ENCODE results near the gene ANXA5. TPM values are rescaled to one million over a fixed set of nuclear protein-coding genes. Genes with fewer than 3 reads are reported as not detected.

ANXA5 gene
- total and polyA plus RNA-seq, 2 experiments from 2014 or later: 129 to 181 TPM

DNA sequence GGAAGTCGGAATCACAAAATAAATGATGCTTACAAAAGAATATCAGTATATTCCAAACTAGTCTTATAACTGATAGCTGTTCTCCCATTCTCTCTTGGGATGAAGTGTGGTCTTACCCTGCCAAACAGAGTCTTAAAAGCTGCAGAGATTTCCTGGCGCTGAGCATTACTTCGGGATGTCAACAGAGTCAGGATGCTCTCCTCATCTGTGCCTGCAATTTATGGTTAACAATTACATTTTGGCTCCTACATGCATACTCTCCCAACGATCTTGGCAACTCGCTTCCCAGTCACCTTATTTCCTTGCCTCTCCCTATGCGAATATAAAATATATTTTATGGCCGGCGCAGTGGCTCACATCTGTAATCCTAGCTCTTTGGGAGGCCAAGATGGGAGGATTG, 12.2 kb downstream of the ANXA5 start:
- H3K27ac Mint-ChIP-seq: no peak overlapping the region
- Histone ChIP-seq H3K79me2 (replicated peaks; ENCODE audit: insufficient read depth) (peaks cover 23% of the 10 kb centered on the region), H3K27me3 (ENCODE audit: insufficient read depth) (no peaks in the 10 kb centered on the region), H3F3A (replicated peaks; ENCODE audit: low read depth) (no peaks in the 10 kb centered on the region), H3K36me3 (ENCODE audit: insufficient read depth) (peaks cover 8% of the 10 kb centered on the region), H3K9me2 (ENCODE audit: insufficient read depth) (0 out of 2 replicates have a peak, but pooled peaks cover 4% of the 10 kb centered on the region), H4K20me1 (replicated peaks; ENCODE audit: insufficient read depth) (no peaks in the 10 kb centered on the region), H3K4me2 (no peak overlapping the region), H3K4me3 (no peak overlapping the region), H2AFZ (no peak overlapping the region), H3K27ac (ENCODE audit: low read depth) (peak overlapping the region; percentile 89), H3K4me1 (ENCODE audit: insufficient read depth) (peaks cover 24% of the 10 kb centered on the region)
- no peaks in the 10 kb centered on the region for H3K9me3 Mint-ChIP-seq
- TF ChIP-seq, protein P1, sequence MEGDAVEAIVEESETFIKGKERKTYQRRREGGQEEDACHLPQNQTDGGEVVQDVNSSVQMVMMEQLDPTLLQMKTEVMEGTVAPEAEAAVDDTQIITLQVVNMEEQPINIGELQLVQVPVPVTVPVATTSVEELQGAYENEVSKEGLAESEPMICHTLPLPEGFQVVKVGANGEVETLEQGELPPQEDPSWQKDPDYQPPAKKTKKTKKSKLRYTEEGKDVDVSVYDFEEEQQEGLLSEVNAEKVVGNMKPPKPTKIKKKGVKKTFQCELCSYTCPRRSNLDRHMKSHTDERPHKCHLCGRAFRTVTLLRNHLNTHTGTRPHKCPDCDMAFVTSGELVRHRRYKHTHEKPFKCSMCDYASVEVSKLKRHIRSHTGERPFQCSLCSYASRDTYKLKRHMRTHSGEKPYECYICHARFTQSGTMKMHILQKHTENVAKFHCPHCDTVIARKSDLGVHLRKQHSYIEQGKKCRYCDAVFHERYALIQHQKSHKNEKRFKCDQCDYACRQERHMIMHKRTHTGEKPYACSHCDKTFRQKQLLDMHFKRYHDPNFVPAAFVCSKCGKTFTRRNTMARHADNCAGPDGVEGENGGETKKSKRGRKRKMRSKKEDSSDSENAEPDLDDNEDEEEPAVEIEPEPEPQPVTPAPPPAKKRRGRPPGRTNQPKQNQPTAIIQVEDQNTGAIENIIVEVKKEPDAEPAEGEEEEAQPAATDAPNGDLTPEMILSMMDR (conservative IDR thresholded peaks at IDR 0.05; ENCODE audit: low read depth in 2 of 2): no peak
- TF ChIP-seq ETS1 (IDR thresholded peaks at IDR 0.05) (no peak), EZH2phosphoT487 (IDR thresholded peaks at IDR 0.05; ENCODE audit: unreplicated experiment) (no peak), POLR2AphosphoS5 (IDR thresholded peaks at IDR 0.05; ENCODE audit: low read depth) (no peak), CREB1 (CRISPR knock-in tag; IDR thresholded peaks at IDR 0.05; ENCODE audit: low read depth) (no peak), ZNF462 (CRISPR knock-in tag; IDR thresholded peaks at IDR 0.05) (no peak), REST (IDR thresholded peaks at IDR 0.05; ENCODE audit: unreplicated experiment) (no peak), ZNF331 (CRISPR knock-in tag; IDR thresholded peaks at IDR 0.05; ENCODE audit: low read depth) (no peak), NANOG (IDR thresholded peaks at IDR 0.05; ENCODE audit: borderline replicate concordance) (no peak), STAT1 (IDR thresholded peaks at IDR 0.05; ENCODE audit: unreplicated experiment) (no peak), ZNF114 (CRISPR knock-in tag; IDR thresholded peaks at IDR 0.05) (no peak)
- DNase-seq (ENCODE audit: low spot score) (no peak), ATAC-seq (no peak)
- H3K36me3 Mint-ChIP-seq (ENCODE audit: low read depth): peaks cover 26% of the 10 kb centered on the region
- H3K4me3 Mint-ChIP-seq: no peak overlapping the region
- H3K4me1 Mint-ChIP-seq: peaks cover 7% of the 10 kb centered on the region
- H3K27me3 Mint-ChIP-seq (ENCODE audit: insufficient read depth, low read depth, poor library complexity): no peaks in the 10 kb centered on the region
